Neural progenitor cell (in vitro differentiated cells): Measurements from ENCODE around the gene HSF2BP. TPM values are rescaled to one million over a fixed set of nuclear protein-coding genes. Genes with fewer than 3 reads are reported as not detected.
"Not testable (repeated sequence)": the region's sequence is repeated elsewhere in the genome, so short reads cannot be mapped to it uniquely, and the experiment has no call there.

Source experiments
- DNase-seq: peaks from one replicate; pipeline ENCODE4 v3.0.0-alpha.2; 2016; ENCODE audit warnings: low spot score
- H2AFZ ChIP-seq: fragments of 200-600 bp; sonication (generic); replicated peaks from 2 replicates; pipeline ENCODE4 v1.6.1; 2016; ENCODE audit warnings: antibody characterized with exemption
- H3F3A ChIP-seq: fragments of 200-600 bp; sonication (generic); 2 replicates; pipeline ENCODE4 v1.6.1; 2016; ENCODE audit warnings: antibody characterized with exemption, low read depth
- H3K27ac ChIP-seq: fragments of 200-600 bp; sonication (generic); 2 replicates; pipeline ENCODE4 v1.5.1; 2016; ENCODE audit warnings: mild to moderate bottlenecking
- H3K27me3 ChIP-seq: fragments of 200-600 bp; sonication (generic); 2 replicates; pipeline ENCODE4 v1.6.1; 2016; ENCODE audit warnings: mild to moderate bottlenecking, moderate library complexity
- H3K36me3 ChIP-seq: fragments of 200-600 bp; sonication (generic); 2 replicates; pipeline ENCODE4 v1.5.1; 2016
- H3K4me1 ChIP-seq: fragments of 200-600 bp; sonication (generic); 2 replicates; pipeline ENCODE4 v1.6.1; 2016; ENCODE audit warnings: mixed run types
- H3K4me2 ChIP-seq: fragments of 200-600 bp; sonication (generic); 2 replicates; pipeline ENCODE4 v1.6.1; 2016
- H3K4me3 ChIP-seq: fragments of 200-600 bp; sonication (generic); 2 replicates; pipeline ENCODE4 v1.5.1; 2016
- H3K79me2 ChIP-seq: fragments of 200-600 bp; sonication (generic); 2 replicates; pipeline ENCODE4 v1.6.1; 2016; ENCODE audit warnings: low read depth
- H3K9ac ChIP-seq: fragments of 200-600 bp; sonication (generic); 2 replicates; pipeline ENCODE4 v1.6.1; 2016
- H3K9me3 ChIP-seq: fragments of 200-600 bp; sonication (generic); 2 replicates; pipeline ENCODE4 v1.5.1; 2016; ENCODE audit warnings: low read depth
- H4K20me1 ChIP-seq: fragments of 200-600 bp; sonication (generic); 2 replicates; pipeline ENCODE4 v1.6.1; 2016; ENCODE audit warnings: low read depth
- H3K27ac Mint-ChIP-seq: 3 replicates; pipeline ENCODE4 v1.8.0; 2021; ENCODE audit warnings: mixed read lengths
- H3K27me3 Mint-ChIP-seq: 2 replicates; pipeline ENCODE4 v1.8.0; 2022; ENCODE audit warnings: low read depth, mild to moderate bottlenecking, inconsistent platforms, moderate library complexity, mixed read lengths; ENCODE audit not compliant: insufficient read depth
- H3K36me3 Mint-ChIP-seq: 3 replicates; pipeline ENCODE4 v1.8.0; 2021; ENCODE audit warnings: mixed read lengths
- H3K4me1 Mint-ChIP-seq: 3 replicates; pipeline ENCODE4 v1.8.0; 2021; ENCODE audit warnings: mixed read lengths
- H3K4me3 Mint-ChIP-seq: 3 replicates; pipeline ENCODE4 v1.8.0; 2021; ENCODE audit warnings: mild to moderate bottlenecking, moderate library complexity, mixed read lengths
- H3K9me3 Mint-ChIP-seq: 3 replicates; pipeline ENCODE4 v1.8.0; 2020; ENCODE audit warnings: mixed read lengths
- CTCF ChIP-seq: fragments of 200-600 bp; sonication (generic); IDR thresholded peaks from 2 replicates; pipeline ENCODE4 v1.5.1; 2017; ENCODE audit warnings: antibody characterized with exemption, mild to moderate bottlenecking
- EZH2 ChIP-seq: fragments of 200-600 bp; sonication (generic); IDR thresholded peaks from 2 replicates; pipeline ENCODE4 v1.6.1; 2017; ENCODE audit warnings: antibody characterized with exemption, mild to moderate bottlenecking, moderate library complexity
- EZH2phosphoT487 ChIP-seq: fragments of 200-600 bp; sonication (generic); IDR thresholded peaks from 2 replicates; pipeline ENCODE4 v1.6.1; 2017; ENCODE audit warnings: antibody characterized with exemption
- total RNA-seq: library from RNA; depleted of rRNA; stranded (reverse); fragments of >200 nt; gene quantifications from 2 replicates; pipeline ENCODE4 v1.2.3, GENCODE V29; 2015; ENCODE audit warnings: low replicate concordance

HSF2BP gene
- total RNA-seq, 1 donor from 2014 or later = 0.71 TPM

- Histone ChIP-seq H3K9ac (no peak overlapping the region), H2AFZ (no peak overlapping the region), H4K20me1 (no peaks in the 10 kb centered on the region), H3K4me2 (no peak overlapping the region), H3K36me3 (no peaks in the 10 kb centered on the region), H3K4me1 (no peaks in the 10 kb centered on the region), H3F3A (no peaks in the 10 kb centered on the region), H3K9me3 (no peaks in the 10 kb centered on the region), H3K27ac (no peak overlapping the region), H3K4me3 (no peak overlapping the region), H3K27me3 (no peaks in the 10 kb centered on the region), H3K79me2 (no peaks in the 10 kb centered on the region)
- Mint-ChIP-seq H3K4me1 (peaks cover 8% of the 10 kb centered on the region), H3K4me3 (no peak overlapping the region), H3K27ac (no peak overlapping the region), H3K9me3 (peaks cover 3% of the 10 kb centered on the region), H3K27me3 (peaks cover 9% of the 10 kb centered on the region), H3K36me3 (peaks cover 2% of the 10 kb centered on the region)
- no peak for DNase-seq
- TF ChIP-seq EZH2phosphoT487 (no peak), CTCF (no peak), EZH2 (no peak)
Measured at GRCh38 chr21:43596616-43597015, 62.7 kb downstream of the HSF2BP start.

DNA sequence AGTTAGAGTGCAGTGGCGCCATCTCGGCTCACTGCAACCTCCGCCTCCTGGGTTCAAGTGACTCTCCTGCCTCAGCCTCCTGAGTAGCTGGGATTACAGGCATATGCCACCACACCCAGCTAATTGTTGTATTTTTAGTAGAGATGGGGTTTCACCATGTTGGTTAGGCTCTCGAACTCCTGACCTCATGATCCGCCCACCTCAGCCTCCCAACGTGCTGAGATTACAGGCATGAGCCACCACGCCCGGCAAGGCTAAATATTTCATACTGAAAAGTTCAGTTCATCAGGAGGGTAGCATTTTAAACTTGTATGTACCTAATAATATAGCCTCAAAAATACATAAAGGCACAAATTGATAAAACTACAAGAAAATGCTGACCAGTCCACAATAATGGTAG lies 63.5 kb downstream of the HSF2BP start:
- H3K4me3 Mint-ChIP-seq, H3K9ac ChIP-seq, H3K4me3 ChIP-seq, H3K27me3 ChIP-seq, H3F3A ChIP-seq, H4K20me1 ChIP-seq, H3K36me3 ChIP-seq, H3K4me1 ChIP-seq, H3K36me3 Mint-ChIP-seq, DNase-seq, H3K4me2 ChIP-seq, H3K9me3 ChIP-seq, H3K27ac ChIP-seq, H3K27ac Mint-ChIP-seq, H2AFZ ChIP-seq, H3K27me3 Mint-ChIP-seq, H3K79me2 ChIP-seq, H3K9me3 Mint-ChIP-seq: not testable (repeated sequence)
- peaks cover 15% of the 10 kb centered on the region for H3K4me1 Mint-ChIP-seq

GRCh38 chr21:43593078-43593477 lies 66.2 kb downstream of the HSF2BP start:
- H3K4me3 Mint-ChIP-seq = no peak overlapping the region
- Histone ChIP-seq H2AFZ (no peak overlapping the region), H3K9ac (no peak overlapping the region), H3K79me2 (no peaks in the 10 kb centered on the region), H3K9me3 (no peaks in the 10 kb centered on the region), H3K4me1 (no peaks in the 10 kb centered on the region), H3K4me2 (no peak overlapping the region), H3F3A (no peaks in the 10 kb centered on the region), H3K4me3 (no peak overlapping the region), H3K36me3 (no peaks in the 10 kb centered on the region), H4K20me1 (no peaks in the 10 kb centered on the region), H3K27ac (no peak overlapping the region), H3K27me3 (no peaks in the 10 kb centered on the region)
- H3K27me3 Mint-ChIP-seq = peaks cover 11% of the 10 kb centered on the region
- peaks cover 2% of the 10 kb centered on the region for H3K36me3 Mint-ChIP-seq
- no peak for DNase-seq
- H3K9me3 Mint-ChIP-seq = peaks cover 3% of the 10 kb centered on the region
- H3K27ac Mint-ChIP-seq = no peak overlapping the region
- no peak for TF ChIP-seq EZH2
- peaks cover 15% of the 10 kb centered on the region for H3K4me1 Mint-ChIP-seq

- H3K27ac Mint-ChIP-seq = no peak overlapping the region
- Histone ChIP-seq H2AFZ (no peak overlapping the region), H3F3A (no peaks in the 10 kb centered on the region), H3K27ac (no peak overlapping the region), H3K4me1 (peaks cover 5% of the 10 kb centered on the region), H3K4me2 (no peak overlapping the region), H3K9me3 (no peaks in the 10 kb centered on the region), H3K27me3 (no peaks in the 10 kb centered on the region), H3K9ac (no peak overlapping the region), H3K79me2 (no peaks in the 10 kb centered on the region), H3K4me3 (no peak overlapping the region), H3K36me3 (no peaks in the 10 kb centered on the region), H4K20me1 (no peaks in the 10 kb centered on the region)
- peaks cover 9% of the 10 kb centered on the region for H3K27me3 Mint-ChIP-seq
- H3K36me3 Mint-ChIP-seq = peaks cover 2% of the 10 kb centered on the region
- peaks cover 21% of the 10 kb centered on the region for H3K4me1 Mint-ChIP-seq
- H3K4me3 Mint-ChIP-seq = no peak overlapping the region
- TF ChIP-seq CTCF (no peak), EZH2phosphoT487 (no peak), EZH2 (no peak)
- H3K9me3 Mint-ChIP-seq = peaks cover 3% of the 10 kb centered on the region
- no peak for DNase-seq
Measured at GRCh38 chr21:43591571-43591970, 67.7 kb downstream of the HSF2BP start.
